ENCODE measurements around the gene DHRS3.

- TF ChIP-seq POLR2AphosphoS5 (IDR thresholded peaks at IDR 0.05) (no peak), CTCF (IDR thresholded peaks at IDR 0.05) (no peak), POLR2A (IDR thresholded peaks at IDR 0.05) (no peak)
These were observed 43.3 kb downstream of the DHRS3 start for GRCh38 chr1:12574757-12575139.
